ENCODE measurements around the gene SYT12.
"Not testable (repeated sequence)": the region's sequence is repeated elsewhere in the genome, so short reads cannot be mapped to it uniquely, and the experiment has no call there.

The SYT12 gene

GRCh38 chr11:66999555-66999954 is 23.4 kb upstream of the SYT12 start:
- Histone ChIP-seq H3K9me3 (ENCODE audit: control insufficient read depth in 2 of 2, low read length in 2 of 2) (no peaks in the 10 kb centered on the region), H3K4me1 (ENCODE audit: control insufficient read depth, insufficient read depth, low read length) (no peaks in the 10 kb centered on the region), H3K9ac (ENCODE audit: low read length in 2 of 2) (no peak overlapping the region), H3K4me3 (ENCODE audit: low read length in 2 of 2) (no peak overlapping the region), H3K36me3 (ENCODE audit: control insufficient read depth in 2 of 2, insufficient read depth in 2 of 2, low read length in 2 of 2) (no peaks in the 10 kb centered on the region), H3K27ac (ENCODE audit: low read length) (no peak overlapping the region), H3K27me3 (ENCODE audit: control insufficient read depth in 1 of 2, insufficient read depth in 2 of 2, low read length in 2 of 2) (peaks cover 0 to 2% of the 10 kb centered on the region in 2 donors)

- no peaks in the 10 kb centered on the region for H3K27me3 ChIP-seq (ENCODE audit: control insufficient read depth in 1 of 2, insufficient read depth in 2 of 2, low read length in 2 of 2)
- no peaks in the 10 kb centered on the region for H3K36me3 ChIP-seq (ENCODE audit: control insufficient read depth in 2 of 2, insufficient read depth in 2 of 2, low read length in 2 of 2)
- no peaks in the 10 kb centered on the region for H3K9me3 ChIP-seq (ENCODE audit: control insufficient read depth in 2 of 2, low read length in 2 of 2)
- no peaks in the 10 kb centered on the region for H3K4me1 ChIP-seq (ENCODE audit: control insufficient read depth, insufficient read depth, low read length)
- no peak overlapping the region for H3K9ac ChIP-seq (ENCODE audit: low read length in 2 of 2)
- H3K4me3 ChIP-seq (ENCODE audit: low read length in 2 of 2) = no peak overlapping the region
- no peak overlapping the region for H3K27ac ChIP-seq (ENCODE audit: low read length)
Measured at GRCh38 chr11:67001332-67001731, 21.6 kb upstream of the SYT12 start.

DNA sequence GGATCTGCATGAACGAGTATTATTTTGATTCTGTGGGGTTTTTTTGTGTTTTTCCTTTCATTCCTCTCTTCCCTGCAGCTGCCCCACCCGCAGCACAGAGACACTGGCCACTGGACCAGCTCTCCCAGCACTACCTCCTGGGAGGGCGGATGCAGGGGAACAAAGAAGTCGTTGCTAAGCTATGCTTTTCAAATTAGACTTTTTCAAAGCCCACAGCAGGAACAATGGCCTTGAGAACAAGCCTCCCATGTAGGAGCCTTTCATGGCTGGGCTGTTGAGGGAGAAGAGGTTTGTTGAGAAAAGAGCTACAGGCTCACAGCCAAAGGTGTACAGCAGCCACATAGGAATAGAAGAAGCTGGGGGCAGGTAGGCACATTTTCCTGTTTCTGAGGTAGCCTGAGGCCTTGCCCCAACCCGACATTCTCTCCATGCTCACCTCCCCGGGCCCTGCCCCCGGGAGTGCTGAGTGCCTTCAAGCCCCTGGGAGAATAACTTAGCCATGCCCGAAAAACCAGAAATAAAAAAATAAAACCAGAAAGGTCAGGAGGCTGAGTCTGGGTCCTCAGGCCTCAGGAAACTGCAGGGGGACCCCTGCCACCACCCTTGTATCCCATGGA is 20.5 kb upstream of the SYT12 start:
- H3K4me3 ChIP-seq (ENCODE audit: low read length in 2 of 2) = no peak overlapping the region
- no peaks in the 10 kb centered on the region for H3K27me3 ChIP-seq (ENCODE audit: control insufficient read depth in 1 of 2, insufficient read depth in 2 of 2, low read length in 2 of 2)
- no peak overlapping the region for H3K27ac ChIP-seq (ENCODE audit: low read length)

GRCh38 chr11:67002921-67003411 is 20.0 kb upstream of the SYT12 start:
- no peak overlapping the region for H3K4me3 ChIP-seq (ENCODE audit: low read length in 2 of 2)
- H3K36me3 ChIP-seq (ENCODE audit: control insufficient read depth in 2 of 2, insufficient read depth in 2 of 2, low read length in 2 of 2) = no peaks in the 10 kb centered on the region
- no peak overlapping the region for H3K9ac ChIP-seq (ENCODE audit: low read length in 2 of 2)
- H3K4me1 ChIP-seq (ENCODE audit: control insufficient read depth, insufficient read depth, low read length) = no peaks in the 10 kb centered on the region
- H3K27me3 ChIP-seq (ENCODE audit: control insufficient read depth in 1 of 2, insufficient read depth in 2 of 2, low read length in 2 of 2) = no peaks in the 10 kb centered on the region
- H3K9me3 ChIP-seq (ENCODE audit: control insufficient read depth in 2 of 2, low read length in 2 of 2) = no peaks in the 10 kb centered on the region
- no peak overlapping the region for H3K27ac ChIP-seq (ENCODE audit: low read length)

More for the DNA sequence above, 20.5 kb upstream of the SYT12 start:
- no peaks in the 10 kb centered on the region for H3K36me3 ChIP-seq (ENCODE audit: control insufficient read depth in 2 of 2, insufficient read depth in 2 of 2, low read length in 2 of 2)
- no peaks in the 10 kb centered on the region for H3K4me1 ChIP-seq (ENCODE audit: control insufficient read depth, insufficient read depth, low read length)
- H3K9me3 ChIP-seq (ENCODE audit: control insufficient read depth in 2 of 2, low read length in 2 of 2) = no peaks in the 10 kb centered on the region
- H3K9ac ChIP-seq (ENCODE audit: low read length in 2 of 2) = no peak overlapping the region

DNA sequence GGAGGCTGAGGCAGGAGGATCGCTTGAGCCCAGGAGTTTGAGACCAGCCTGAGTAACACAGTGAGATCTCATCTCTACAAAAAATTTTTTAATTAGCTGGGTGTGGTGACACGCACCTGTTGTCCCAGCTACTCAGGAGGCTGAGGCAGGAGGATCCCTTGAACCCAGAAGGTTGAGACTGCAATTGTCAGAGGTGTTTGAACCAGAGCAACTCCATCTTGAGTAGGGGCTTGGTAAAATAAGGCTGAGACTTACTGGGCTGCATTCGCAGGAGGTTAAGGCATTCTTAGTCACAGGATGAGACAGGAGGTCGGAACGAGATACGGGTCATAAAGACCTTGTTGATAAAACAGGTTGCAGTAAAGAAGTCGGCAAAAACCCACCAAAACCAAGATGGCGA is 17.7 kb upstream of the SYT12 start:
- not testable (repeated sequence) for H3K36me3 ChIP-seq (ENCODE audit: control insufficient read depth in 2 of 2, insufficient read depth in 2 of 2, low read length in 2 of 2); H3K9me3 ChIP-seq (ENCODE audit: control insufficient read depth in 2 of 2, low read length in 2 of 2); H3K4me1 ChIP-seq (ENCODE audit: control insufficient read depth, insufficient read depth, low read length); H3K4me3 ChIP-seq (ENCODE audit: low read length in 2 of 2); H3K27ac ChIP-seq (ENCODE audit: low read length); H3K27me3 ChIP-seq (ENCODE audit: control insufficient read depth in 1 of 2, insufficient read depth in 2 of 2, low read length in 2 of 2); H3K9ac ChIP-seq (ENCODE audit: low read length in 2 of 2)

- H3K27me3 ChIP-seq (ENCODE audit: control insufficient read depth in 1 of 2, insufficient read depth in 2 of 2, low read length in 2 of 2) = no peaks in the 10 kb centered on the region
- no peaks in the 10 kb centered on the region for H3K36me3 ChIP-seq (ENCODE audit: control insufficient read depth in 2 of 2, insufficient read depth in 2 of 2, low read length in 2 of 2)
- no peak overlapping the region for H3K27ac ChIP-seq (ENCODE audit: low read length)
- H3K4me1 ChIP-seq (ENCODE audit: control insufficient read depth, insufficient read depth, low read length) = no peaks in the 10 kb centered on the region
- no peaks in the 10 kb centered on the region for H3K9me3 ChIP-seq (ENCODE audit: control insufficient read depth in 2 of 2, low read length in 2 of 2)
- H3K4me3 ChIP-seq (ENCODE audit: low read length in 2 of 2) = no peak overlapping the region
- H3K9ac ChIP-seq (ENCODE audit: low read length in 2 of 2) = no peak overlapping the region
Measured at GRCh38 chr11:67006029-67006884, 16.7 kb upstream of the SYT12 start.

DNA sequence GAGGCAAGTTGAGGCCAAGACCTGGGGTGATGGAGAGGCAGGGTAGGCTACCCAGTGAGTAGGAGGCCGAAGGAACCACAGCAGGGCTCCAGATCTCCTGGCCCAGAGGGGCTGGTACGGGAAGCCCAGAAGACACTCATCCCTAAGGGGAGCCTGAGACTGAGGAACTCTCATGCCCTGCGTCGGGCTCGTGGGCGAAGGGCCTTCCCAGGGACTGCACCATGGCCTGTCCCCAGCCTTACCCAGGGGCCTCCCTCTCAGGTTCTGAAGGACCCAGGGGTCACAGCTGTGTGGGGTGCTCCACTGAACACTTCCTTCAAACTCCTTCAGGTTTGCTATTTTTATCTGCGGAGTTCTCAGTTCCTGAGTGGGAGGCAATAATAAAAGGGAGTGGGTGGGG is 15.8 kb upstream of the SYT12 start:
- H3K9me3 ChIP-seq (ENCODE audit: control insufficient read depth in 2 of 2, low read length in 2 of 2) = no peaks in the 10 kb centered on the region
- H3K36me3 ChIP-seq (ENCODE audit: control insufficient read depth in 2 of 2, insufficient read depth in 2 of 2, low read length in 2 of 2) = no peaks in the 10 kb centered on the region
- no peak overlapping the region for H3K9ac ChIP-seq (ENCODE audit: low read length in 2 of 2)
- no peak overlapping the region for H3K27ac ChIP-seq (ENCODE audit: low read length)
- no peak overlapping the region for H3K4me3 ChIP-seq (ENCODE audit: low read length in 2 of 2)
- H3K4me1 ChIP-seq (ENCODE audit: control insufficient read depth, insufficient read depth, low read length) = no peaks in the 10 kb centered on the region
- H3K27me3 ChIP-seq (ENCODE audit: control insufficient read depth in 1 of 2, insufficient read depth in 2 of 2, low read length in 2 of 2) = no peaks in the 10 kb centered on the region

GRCh38 chr11:67010296-67010905 is 12.5 kb upstream of the SYT12 start:
- Histone ChIP-seq H3K9ac (ENCODE audit: low read length in 2 of 2) (no peak overlapping the region), H3K36me3 (ENCODE audit: control insufficient read depth in 2 of 2, insufficient read depth in 2 of 2, low read length in 2 of 2) (no peaks in the 10 kb centered on the region)

GRCh38 chr11:67013511-67014045 is 9.4 kb upstream of the SYT12 start:
- no peak overlapping the region for H3K9ac ChIP-seq (ENCODE audit: low read length in 2 of 2)
- H3K9me3 ChIP-seq (ENCODE audit: control insufficient read depth in 2 of 2, low read length in 2 of 2) = no peaks in the 10 kb centered on the region
- H3K4me1 ChIP-seq (ENCODE audit: control insufficient read depth, insufficient read depth, low read length) = no peaks in the 10 kb centered on the region
- H3K27me3 ChIP-seq (ENCODE audit: control insufficient read depth in 1 of 2, insufficient read depth in 2 of 2, low read length in 2 of 2) = peaks cover 0 to 4% of the 10 kb centered on the region in 2 donors
- H3K27ac ChIP-seq (ENCODE audit: low read length) = no peak overlapping the region
- no peaks in the 10 kb centered on the region for H3K36me3 ChIP-seq (ENCODE audit: control insufficient read depth in 2 of 2, insufficient read depth in 2 of 2, low read length in 2 of 2)
- H3K4me3 ChIP-seq (ENCODE audit: low read length in 2 of 2) = no peak overlapping the region

More at GRCh38 chr11:67010296-67010905, 12.5 kb upstream of the SYT12 start:
- H3K27me3 ChIP-seq (ENCODE audit: control insufficient read depth in 1 of 2, insufficient read depth in 2 of 2, low read length in 2 of 2) = peaks cover 0 to 2% of the 10 kb centered on the region in 2 donors
- H3K9me3 ChIP-seq (ENCODE audit: control insufficient read depth in 2 of 2, low read length in 2 of 2) = no peaks in the 10 kb centered on the region
- H3K4me1 ChIP-seq (ENCODE audit: control insufficient read depth, insufficient read depth, low read length) = no peaks in the 10 kb centered on the region
- no peak overlapping the region for H3K27ac ChIP-seq (ENCODE audit: low read length)
- no peak overlapping the region for H3K4me3 ChIP-seq (ENCODE audit: low read length in 2 of 2)

DNA sequence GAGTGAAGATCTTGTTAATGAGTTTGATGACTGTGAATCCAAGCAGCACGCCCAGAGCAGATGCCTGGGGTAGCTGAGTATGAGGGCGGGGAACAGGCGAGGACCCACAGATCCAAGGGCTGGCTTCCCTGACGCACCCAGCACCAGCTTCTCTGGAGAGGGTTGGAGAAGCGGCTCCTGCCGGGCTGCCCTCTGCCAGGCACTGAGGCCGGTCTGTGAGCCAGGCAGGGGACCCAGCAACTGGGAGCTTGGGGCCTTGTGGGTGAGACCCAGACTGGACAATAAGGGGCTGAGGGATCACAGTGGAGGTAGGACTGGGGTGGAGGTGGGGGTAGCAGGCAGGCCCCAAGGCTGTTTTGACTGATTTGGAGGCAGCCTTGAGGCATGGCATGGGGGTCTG is 8.6 kb upstream of the SYT12 start:
- Histone ChIP-seq H3K9me3 (ENCODE audit: control insufficient read depth in 2 of 2, low read length in 2 of 2) (no peaks in the 10 kb centered on the region), H3K36me3 (ENCODE audit: control insufficient read depth in 2 of 2, insufficient read depth in 2 of 2, low read length in 2 of 2) (no peaks in the 10 kb centered on the region), H3K4me1 (ENCODE audit: control insufficient read depth, insufficient read depth, low read length) (no peaks in the 10 kb centered on the region), H3K27me3 (ENCODE audit: control insufficient read depth in 1 of 2, insufficient read depth in 2 of 2, low read length in 2 of 2) (peaks cover 0 to 4% of the 10 kb centered on the region in 2 donors), H3K27ac (ENCODE audit: low read length) (no peak overlapping the region), H3K9ac (ENCODE audit: low read length in 2 of 2) (no peak overlapping the region), H3K4me3 (ENCODE audit: low read length in 2 of 2) (no peak overlapping the region)
